GM21367 (cell line): Measurements from ENCODE around the gene PHF20.
"Not testable (repeated sequence)": the region's sequence is repeated elsewhere in the genome, so short reads cannot be mapped to it uniquely, and the experiment has no call there.

Experiments
- ATAC-seq: cut with Tn5 transposase; IDR thresholded peaks from one replicate; pipeline ENCODE4 v1.9.1; 2021; ENCODE audit not compliant: unreplicated experiment

Gene PHF20

DNA sequence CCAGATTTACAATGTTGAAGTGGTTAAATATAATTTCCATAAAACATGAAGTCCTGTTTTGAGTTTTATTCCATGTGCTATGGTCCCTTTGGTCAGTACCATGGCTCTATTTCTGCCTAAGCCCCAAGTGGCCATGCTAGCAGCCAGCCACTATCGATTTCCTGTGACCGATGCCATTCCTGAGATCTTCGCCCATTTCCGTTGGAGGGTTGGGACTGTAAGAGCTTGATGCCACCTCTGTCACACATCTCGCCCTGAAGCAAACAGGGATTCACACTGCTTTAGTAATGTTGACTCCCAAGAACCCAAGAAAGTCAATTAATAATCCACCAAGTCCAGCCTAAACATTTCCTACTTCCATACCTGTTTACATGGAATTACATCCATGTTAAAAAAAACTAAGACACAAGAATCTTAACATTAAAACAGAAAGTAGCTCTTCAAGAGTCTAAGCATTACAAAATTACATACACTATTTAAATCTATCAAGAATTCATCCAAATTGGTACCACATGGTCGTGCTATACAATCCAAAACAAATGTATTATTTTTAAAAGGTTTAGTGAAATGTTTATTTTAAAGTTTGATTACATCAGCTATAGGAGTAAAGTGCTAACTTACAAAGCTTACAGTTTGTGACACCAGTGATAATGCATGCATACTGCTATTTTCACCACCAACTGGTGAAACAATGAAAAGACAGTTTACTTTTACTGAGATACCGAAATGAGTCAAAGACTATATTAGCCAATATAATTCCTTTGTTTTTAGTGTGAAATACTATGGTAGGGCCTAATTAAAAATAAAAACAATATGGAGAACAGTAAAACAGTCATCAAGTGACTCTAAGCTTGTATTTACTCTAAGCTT, 32.3 kb upstream of the PHF20 start:
- ATAC-seq = no peak

DNA sequence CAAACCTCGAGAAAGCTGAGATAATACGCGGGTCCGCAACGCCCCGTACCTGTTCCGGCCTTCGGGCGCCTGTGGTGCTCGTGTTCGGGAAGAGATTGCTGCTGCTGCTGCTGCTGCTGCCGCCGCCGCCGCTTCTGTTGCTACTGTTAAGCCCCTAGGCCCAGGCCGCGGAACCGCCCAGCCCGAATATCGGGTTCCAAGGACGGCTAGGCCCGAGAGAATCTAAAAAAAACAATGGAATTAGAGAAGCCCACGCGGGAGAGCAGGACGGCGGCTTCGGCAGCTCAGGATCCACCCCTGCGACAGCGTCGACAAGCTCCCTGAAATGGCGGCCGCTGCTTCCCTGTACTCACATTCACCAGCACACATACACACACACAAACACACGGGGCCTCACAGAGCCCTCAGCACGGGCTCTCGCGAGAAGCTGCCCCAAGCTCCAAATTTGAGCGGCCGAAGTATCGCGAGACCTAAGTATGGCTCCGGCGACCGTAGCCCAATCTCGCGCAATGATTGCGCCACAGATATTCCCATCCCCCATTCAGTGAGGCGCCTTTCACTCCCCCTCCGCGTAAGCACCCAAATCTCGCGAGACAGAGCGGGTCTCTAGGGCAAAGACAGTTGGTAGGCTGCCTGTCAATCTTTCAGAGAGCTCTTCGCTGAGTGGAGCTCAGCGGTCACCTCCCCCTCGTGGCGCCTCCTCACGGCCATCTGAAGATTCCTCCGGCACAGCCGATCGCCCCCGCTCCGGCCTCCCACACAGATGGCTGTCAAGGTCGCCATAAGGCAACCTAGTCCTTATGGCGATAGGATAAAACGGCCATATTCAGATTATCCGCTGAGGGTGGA, 29.7 kb upstream of the PHF20 start, which contains the start of gene RBM39:
Gene RBM39 (minus strand): TSS at position 369 of the 849 bp plus-strand sequence. CDS start 1,386 bp downstream, outside the sequence.
- peak; percentile 82 for ATAC-seq

DNA sequence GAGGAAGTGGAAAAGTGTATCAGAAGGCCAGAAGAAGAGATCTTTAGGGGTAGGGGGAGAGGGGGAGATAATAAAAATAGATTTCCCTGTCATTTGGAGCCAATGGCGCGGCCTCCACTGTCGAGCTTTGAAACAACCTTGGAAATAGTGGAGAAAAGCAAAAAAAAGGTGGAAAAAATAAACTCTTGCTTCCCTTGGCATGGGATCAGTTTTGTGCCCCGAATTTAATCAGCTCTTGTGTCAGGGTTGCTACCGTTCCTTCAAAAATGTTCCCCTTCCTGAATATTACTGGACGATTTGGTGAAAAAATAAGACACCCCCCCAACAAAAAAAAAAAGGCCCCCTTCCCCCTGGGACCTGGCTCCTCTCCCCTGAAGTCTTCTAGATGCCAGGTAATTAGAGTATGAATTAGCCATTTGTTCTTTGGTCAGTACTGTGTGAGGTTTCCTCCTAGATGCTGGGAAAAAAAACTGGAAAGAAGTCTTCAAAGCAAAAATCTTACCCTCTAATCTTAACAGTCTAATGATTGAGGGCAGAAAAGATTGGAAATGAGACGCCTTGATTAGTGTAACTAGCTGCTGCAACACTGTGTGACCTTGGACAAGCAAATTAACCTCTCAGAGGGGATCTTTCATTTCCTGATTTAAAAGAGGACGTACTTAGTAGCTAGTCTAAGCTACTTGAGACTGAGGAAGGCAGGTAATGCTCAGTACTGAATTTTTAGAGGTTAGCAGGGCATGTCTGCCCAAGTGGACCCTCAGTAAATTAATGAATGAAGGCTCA, 28.9 kb upstream of the PHF20 start:
- no peak for ATAC-seq

DNA sequence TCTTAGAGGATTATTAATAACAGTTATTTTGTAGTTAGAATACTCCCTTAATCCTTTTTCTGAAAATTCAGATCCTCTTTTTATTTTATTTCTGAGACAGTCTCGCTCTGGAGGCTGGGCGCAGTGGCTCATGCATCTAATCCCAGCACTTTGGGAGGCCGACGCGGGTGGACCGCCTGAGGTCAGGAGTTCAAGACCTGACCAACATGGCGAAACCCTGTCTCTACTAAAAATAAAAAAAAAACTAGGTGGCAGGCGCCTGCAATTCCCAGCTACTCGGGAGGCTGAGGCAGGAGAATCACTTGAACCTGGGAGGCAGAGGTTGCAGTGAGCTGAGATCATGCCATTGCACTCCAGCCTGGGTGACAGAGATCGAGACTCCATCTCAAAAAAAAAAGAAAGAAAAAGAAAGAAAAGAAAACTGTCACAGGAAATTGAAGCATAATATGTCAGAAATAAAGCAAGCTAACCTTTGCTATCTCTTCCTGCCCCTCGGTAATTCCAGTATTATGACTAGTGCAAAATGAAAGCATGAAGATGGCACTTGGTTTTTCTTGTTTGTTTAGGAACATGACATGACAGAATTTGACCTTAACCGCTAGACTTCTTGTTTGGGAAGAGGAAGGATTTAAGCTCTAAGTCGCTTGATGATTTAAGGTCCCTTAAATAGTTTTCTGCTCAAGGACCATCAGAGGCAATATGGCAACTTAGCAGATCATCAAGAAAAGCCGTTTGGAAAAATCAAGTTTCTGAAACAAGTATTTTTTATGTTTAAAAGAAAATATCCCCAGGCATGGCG, 27.9 kb upstream of the PHF20 start:
- no peak for ATAC-seq

DNA sequence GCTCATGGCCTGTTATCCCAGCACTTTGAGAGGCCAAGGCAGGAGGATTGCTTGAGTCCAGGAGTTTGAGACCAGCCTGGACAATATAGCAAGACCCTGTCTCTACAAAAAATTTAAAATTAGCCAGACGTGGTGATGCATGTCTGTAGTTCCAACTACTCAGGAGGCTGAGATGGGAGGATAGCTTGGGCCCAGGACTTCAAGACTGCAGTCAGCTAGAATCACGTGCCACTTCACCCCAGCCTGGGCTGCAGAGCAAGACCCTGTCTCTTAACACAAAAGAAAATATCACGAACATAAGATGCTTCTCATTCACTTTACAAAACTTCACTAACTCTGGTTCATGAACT, 27.3 kb upstream of the PHF20 start:
- ATAC-seq = not testable (repeated sequence)

DNA sequence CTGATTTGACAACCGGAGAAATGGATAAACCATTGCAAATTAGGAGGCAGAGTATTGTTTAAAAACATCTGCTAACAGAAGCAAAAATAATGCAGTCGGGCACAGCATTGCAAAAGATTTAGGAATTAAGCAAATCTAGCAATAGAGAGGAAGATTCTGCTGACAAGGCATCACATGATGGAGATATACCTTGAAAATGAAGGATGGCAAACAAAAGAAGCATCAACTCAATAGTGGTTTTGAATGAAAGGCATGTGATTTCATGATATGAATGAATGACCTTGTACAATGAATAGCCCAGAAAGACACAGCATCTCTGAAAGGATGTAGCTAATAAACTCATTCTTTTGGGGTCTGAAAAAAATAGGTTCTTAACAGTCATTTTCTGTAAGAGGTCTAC, 21.2 kb upstream of the PHF20 start:
- ATAC-seq = no peak

DNA sequence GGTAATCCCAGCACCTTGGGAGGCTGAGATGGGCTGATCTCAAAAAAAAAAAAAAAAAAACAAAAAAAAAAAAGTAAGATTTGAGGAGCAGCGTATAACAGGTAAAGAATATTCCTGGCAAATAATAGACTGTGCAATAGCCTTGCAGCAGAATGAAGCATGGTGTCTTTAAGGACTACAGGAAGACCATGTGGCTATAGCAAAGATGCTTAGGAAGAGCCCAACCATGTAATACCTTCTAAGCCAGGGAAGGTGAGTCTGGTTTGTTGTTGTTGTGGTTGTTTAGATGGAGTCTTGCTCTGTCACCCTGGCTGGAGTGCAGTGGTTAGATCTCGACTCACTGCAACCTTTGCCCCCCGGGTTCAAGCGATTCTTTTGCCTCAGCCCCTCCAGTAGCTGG, 15.4 kb upstream of the PHF20 start:
- ATAC-seq = no peak

DNA sequence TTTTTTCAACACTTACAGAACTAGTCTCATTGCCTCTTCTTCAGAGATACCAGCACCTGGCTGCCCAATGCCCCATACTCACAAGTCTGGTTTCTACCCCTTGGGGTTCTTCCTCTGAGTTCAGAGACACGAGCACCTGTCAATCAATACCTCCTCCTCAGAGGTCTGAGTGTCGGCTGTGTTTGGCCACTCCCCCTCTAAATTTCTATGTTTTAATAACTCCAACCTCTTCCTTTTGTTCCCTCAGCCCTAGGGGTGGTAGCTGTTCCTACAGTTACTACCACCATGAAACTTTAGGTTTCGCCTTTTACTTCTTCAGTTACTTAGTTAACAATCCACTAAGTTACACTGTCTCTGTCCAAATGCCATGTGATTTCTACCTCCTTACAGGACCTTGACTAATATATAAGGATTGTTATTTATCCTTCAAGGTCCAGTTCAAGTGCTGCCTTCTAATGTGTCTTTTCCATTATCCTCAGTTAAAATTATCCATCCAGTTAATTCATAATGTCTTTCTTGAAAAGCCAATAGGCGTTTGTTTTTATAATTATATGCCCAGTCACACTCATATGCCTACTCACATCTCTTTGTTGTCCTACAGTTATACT, 14.6 kb upstream of the PHF20 start:
- no peak for ATAC-seq

DNA sequence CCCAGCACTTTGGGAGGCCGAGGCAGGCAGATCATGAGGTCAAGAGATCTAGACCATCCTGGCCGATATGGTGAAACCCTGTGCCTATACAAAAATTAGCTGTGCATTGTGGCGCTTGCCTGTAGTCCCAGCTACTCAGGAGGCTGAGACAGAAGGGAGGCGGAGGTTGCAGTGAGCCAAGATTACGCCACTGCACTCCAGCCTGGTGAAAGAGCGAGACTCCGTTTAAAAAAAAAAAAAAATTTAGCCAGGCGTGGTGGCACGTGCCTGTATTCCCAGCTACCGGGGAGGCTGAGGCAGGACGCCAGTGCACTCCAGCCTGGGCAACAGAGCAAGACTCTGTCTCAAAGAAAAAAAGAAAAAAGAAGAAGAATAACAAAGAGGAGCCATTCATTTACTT, 10.3 kb upstream of the PHF20 start:
- ATAC-seq = not testable (repeated sequence)

DNA sequence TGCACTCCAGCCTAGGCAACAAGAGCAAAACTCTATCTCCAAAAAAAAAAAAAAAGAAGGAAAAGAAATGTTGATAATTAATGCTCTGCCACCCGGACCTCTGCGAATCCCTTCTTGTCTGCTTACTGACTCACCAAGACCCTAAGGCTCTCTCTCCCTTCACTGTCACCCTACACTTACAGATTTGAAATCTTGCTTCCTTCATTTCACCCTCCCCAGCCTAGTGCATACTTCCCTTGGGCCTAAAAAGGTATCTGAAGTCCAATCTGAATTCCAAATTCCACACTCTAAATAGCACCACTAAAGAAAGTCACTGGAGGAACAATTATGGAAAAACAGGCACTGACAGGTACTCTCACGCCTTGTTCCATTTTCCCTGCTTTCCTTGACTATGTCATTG, 9.4 kb upstream of the PHF20 start:
- ATAC-seq = no peak

DNA sequence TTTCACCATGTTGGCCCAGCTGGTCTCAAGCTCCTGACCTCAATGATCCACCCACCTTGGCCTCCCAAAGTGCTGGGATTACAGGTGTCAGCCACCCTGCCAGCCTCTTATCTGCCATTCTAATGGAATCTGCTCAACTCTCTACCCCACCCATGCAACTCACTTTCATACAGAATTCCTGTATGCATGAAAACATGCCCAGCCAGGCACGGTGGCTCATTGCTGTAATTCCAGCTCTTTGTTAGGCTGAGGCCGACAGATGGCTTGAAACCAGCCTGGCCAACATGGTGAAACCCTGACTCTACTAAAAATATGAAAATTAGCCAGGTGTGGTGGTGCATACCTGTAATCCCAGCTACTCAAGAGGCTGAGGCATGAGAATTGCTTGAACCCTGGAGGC, 6.9 kb upstream of the PHF20 start:
- not testable (repeated sequence) for ATAC-seq

DNA sequence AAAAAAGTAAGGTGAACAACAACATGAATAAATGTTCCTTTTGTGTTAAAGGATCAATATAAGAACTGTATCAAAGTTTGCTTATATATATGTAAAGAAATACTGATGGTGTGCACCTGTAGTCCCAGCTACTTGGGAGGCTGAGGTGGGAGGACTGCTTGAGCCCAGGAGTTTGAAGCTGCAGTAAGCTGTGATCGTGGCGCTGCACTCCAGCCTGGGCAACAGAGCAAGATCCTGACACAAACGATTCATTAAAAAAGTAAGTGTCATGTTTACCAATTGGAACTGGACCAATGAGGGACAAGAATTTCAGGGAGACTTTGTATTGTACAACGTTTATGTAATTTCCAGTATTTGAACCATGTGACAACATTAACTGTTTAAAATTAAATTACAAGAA, 5.0 kb upstream of the PHF20 start:
- no peak for ATAC-seq

DNA sequence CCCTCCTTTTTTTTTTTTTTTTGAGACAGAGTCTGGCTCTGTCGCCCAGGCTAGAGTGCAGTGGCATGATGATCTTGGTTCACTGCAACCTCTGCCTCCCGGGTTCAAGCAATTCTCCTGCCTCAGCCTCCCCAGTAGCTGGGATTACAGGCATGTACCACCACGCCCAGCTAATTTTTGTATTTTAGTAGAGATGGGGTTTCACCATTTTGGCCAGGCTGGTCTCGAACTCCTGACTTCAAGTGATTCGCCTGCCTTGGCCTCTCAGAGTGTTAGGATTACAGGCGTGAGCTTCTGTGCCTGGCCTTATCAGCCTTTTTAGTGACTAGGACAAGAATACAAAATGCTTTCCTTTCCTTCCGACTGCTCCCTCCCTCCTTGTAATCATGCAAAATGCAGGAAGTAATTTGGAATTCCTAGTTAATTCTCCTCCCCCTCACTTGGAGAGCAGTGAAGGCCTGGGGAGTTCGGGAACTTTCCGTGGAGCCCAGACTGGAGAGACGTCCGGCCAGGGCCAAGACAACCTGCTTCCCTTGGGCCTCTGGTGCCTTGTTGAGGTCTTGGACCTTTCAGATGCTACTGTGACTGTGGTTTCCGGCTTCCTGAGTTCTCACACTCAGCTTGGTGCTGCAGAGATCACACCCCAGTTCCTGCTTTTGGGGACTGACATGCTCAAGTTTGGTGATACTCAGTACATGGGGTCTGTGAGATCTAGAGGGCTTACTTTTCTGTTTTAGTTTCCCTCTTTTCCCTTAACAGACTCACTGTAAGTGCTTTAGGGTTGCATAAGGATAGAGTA, 3.9 kb upstream of the PHF20 start:
- peak; percentile 45 for ATAC-seq

DNA sequence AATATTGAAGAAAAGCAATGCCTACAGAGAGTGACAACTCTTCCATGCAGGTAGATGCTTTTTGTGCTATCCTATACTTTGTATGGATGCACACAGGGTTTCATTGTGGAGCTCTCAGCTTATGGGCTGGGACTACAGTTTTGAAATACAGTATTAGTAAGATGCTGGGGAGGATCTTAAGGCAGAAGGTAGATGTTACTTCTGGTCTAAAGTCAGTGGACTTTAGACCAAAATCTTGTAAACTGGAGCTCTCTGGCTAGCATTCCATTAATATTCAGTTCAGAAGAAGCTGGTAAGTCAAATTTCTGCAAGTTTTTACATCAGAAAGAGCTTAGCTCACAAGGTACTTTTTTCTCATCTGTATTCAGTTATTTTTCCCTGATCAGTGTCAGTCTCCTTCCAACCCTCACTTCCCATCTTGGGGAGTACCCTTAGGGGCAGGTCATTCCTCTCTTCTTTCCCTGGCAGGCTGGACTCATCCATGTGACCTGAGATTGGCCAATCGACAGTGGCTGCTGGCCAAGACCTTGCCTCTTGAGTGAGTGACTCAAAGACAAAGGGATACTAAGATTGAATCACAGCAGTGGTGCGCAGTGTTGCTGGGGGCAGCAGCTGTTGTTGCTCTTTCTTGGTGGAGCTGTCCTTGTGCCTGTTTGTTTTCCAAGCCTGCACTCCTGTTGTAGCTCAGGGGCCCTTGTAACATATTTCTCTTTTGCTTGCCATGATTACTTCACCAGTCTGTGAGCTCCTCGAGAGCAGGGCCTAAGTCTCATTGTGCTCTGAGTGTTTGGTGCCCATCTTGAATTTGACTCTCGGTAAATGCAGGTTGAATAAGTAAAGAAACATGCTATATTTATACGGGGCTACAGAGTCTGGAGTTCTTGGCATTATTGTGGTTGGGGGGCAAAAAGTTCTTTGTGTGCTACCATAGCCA, 2.8 kb upstream of the PHF20 start:
- ATAC-seq = no peak

DNA sequence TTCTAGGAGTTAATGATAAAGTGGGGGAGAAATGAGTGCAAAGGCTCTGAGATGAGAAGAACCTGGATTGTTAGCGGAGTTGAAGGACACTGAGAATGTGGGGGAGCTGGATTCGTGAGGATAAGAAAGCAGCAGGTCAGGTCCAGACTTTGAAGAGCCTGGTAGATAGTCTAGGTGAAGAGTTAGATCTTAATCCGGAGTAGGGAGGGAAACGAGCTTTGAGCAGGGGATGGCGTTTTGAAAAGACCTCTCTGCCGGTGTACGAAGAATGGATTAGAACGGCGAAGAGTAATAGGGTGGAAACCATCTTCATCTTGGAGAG, 487 bp upstream of the PHF20 start:
- ATAC-seq = no peak

DNA sequence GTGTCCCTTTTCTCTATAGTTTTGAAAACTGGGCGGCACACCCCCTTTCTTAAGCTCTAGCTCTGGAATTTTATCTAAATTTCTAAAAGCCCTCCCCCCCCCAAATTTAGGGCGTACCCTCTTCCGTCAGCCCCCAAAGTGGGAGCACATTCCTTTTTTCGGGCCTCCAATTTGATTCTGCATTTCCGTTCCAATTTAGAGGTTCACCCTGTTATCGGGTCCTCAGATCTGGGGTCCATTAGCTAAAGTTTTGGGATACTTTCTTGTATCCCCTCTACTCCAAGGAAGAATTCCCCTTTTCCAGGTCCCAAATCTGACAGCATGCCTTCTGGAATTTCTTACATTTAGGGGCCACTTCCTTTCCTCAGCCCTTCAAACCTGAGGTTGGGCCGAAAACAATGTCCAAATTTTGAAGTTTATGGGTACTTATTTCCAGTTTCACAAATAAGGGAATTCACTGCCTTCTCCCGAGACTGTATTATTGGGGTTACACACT, 796 bp downstream of the PHF20 start:
- ATAC-seq = no peak

DNA sequence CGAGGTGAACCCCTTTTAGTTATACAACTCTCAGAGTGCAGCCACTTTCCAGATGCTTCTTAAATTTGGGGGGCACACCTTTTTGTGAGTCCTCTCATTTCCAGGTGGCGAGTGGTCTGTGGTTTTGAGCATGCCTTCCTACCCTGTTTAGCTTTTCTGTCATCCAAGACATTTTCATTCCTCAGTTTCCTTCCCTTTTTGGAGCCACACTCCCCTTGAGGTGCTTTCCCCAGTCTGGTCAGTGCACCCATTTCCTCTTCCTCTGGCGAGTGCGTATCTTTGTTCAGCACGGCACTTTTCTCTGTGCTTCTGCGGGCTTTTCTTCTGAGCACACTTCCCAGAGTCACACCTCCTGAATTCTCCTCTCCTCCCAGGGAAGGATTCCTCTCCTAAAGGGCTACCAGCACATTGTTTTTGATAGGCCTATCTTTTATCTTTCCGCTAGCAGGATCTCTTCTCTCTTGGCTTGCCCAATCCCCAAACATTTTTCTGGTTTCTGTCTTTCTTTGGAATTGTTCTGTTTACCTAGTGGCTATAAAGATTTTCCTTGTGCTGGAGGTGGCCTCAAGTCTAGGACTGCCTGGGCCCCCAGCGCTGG, 1.4 kb downstream of the PHF20 start:
- no peak for ATAC-seq

DNA sequence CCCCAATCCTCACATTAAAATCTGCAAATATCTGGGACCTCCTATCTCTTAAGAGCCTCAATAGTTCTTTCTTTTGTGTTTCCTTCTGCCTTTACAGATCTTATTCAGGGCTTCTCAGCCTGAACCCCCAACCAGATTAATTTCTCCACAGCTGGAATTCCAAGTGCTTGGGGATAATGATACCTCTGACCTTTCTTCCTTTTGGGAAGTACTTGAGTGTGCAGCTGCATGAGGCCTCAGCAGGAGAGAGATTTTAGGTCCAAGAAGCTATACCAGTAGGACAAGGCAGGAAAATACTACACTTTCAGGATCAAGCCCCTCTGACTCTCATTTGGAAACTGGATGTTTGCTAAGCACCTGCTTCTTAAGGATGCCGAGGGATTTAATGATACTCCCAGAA, 2.6 kb downstream of the PHF20 start:
- no peak for ATAC-seq
